ENCODE data around the gene ERAL1. TPM values are rescaled to one million over a fixed set of nuclear protein-coding genes. Genes with fewer than 3 reads are reported as not detected.
A peak's percentile ranks its signal among the peaks of the same experiment; 100 is the strongest.
"Not testable (repeated sequence)": the region's sequence is repeated elsewhere in the genome, so short reads cannot be mapped to it uniquely, and the experiment has no call there.

The ERAL1 gene
- total RNA-seq, 4 donors from 2014 or later, result 39.4 to 45.2 (median 41.6) TPM

GRCh38 chr17:28828294-28829040, 26.3 kb upstream of the ERAL1 start:
- no peak for DNase-seq (ENCODE audit: low spot score in 2 of 2)
- intact Hi-C loops (cut with DNase I; ENCODE audit: low total_unique reads), result no loop called here

GRCh38 chr17:28834420-28834819, 20.4 kb upstream of the ERAL1 start:
- intact Hi-C loops (cut with DNase I; ENCODE audit: low total_unique reads), result no loop called here
- TF ChIP-seq POLR2A (IDR thresholded peaks at IDR 0.05) (no peak), CTCF (IDR thresholded peaks at IDR 0.05) (no peak)
- 92 to 97% methylated on average over 1 of the region's 1 CpG for WGBS, 2 donors

More at GRCh38 chr17:28828294-28829040, 26.3 kb upstream of the ERAL1 start:
- no peak overlapping the region for H3K4me3 ChIP-seq (ENCODE audit: low read depth, poor library complexity, severe bottlenecking)
- TF ChIP-seq CTCF (IDR thresholded peaks at IDR 0.05) (no peak), POLR2A (IDR thresholded peaks at IDR 0.05) (no peak)
- WGBS, 2 donors, result 90 to 91% methylated on average over 15 of the region's 15 CpGs

DNA sequence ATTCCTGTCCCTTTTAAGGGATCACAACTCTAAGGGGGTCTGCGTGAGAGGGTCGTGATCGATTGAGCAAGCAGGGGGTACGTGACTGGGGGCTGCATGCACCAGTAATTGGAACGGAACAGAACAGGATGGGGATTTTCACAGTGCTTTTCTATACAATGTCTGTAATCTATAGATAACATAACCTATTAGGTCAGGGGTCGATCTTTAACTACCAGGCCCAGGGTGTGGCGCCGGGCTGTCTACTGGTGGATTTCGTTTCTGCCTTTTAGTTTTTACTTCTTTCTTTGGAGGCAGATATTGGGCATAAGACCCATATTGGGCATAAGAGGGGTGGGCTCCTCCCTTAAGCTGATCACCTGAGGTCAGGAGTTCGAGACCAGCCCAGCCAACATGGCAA, 18.3 kb upstream of the ERAL1 start:
- 97 to 98% methylated on average over 10 of the region's 10 CpGs for WGBS, 2 donors
- intact Hi-C loops (cut with DNase I; ENCODE audit: low total_unique reads); DNase-seq (ENCODE audit: low spot score in 2 of 2); H3K4me3 ChIP-seq (ENCODE audit: low read depth, poor library complexity, severe bottlenecking): not testable (repeated sequence)

More at GRCh38 chr17:28834420-28834819, 20.4 kb upstream of the ERAL1 start:
- H3K4me3 ChIP-seq (ENCODE audit: low read depth, poor library complexity, severe bottlenecking), result no peak overlapping the region
- no peak for DNase-seq (ENCODE audit: low spot score in 2 of 2)

GRCh38 chr17:28839221-28839620, 15.6 kb upstream of the ERAL1 start:
- WGBS, 2 donors, result 87 to 88% methylated on average over 2 of the region's 2 CpGs
- H3K4me3 ChIP-seq (ENCODE audit: low read depth, poor library complexity, severe bottlenecking), result no peak overlapping the region
- DNase-seq (ENCODE audit: low spot score in 2 of 2), result no peak
- TF ChIP-seq POLR2A (IDR thresholded peaks at IDR 0.05) (no peak), CTCF (IDR thresholded peaks at IDR 0.05) (no peak)
- intact Hi-C loops (cut with DNase I; ENCODE audit: low total_unique reads), result no loop called here

DNA sequence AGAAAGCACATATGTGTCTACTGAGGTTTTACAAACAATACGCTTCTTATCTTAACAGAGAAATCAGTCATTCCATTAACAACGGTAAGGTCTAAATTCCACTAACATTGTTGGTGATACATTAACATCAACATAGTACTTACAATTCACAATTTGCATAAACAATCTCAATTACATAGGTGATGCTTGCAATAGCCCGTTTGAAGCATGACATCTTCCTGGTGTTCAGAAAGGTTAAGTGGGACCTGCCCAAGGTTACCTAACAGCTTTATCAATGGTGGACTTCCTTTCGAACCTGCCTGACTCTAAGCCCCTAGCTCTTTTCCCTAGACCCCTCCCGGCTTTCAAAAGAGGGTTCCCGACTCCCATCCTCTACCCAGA, 12.9 kb upstream of the ERAL1 start:
- TF ChIP-seq CTCF (IDR thresholded peaks at IDR 0.05) (no peak), POLR2A (IDR thresholded peaks at IDR 0.05) (no peak)
- intact Hi-C loops (cut with DNase I; ENCODE audit: low total_unique reads), result no loop called here
- H3K4me3 ChIP-seq (ENCODE audit: low read depth, poor library complexity, severe bottlenecking), result peak overlapping the region; percentile 46
- no peak for DNase-seq (ENCODE audit: low spot score in 2 of 2)
- 3 to 4% methylated on average over 6 of the region's 6 CpGs for WGBS, 2 donors

- 0 to 1% methylated on average over 34 to 43 of the region's 44 CpGs for WGBS, 2 donors
- no peak for TF ChIP-seq CTCF (IDR thresholded peaks at IDR 0.05)
- TF ChIP-seq POLR2A (IDR thresholded peaks at IDR 0.05), result no peak
Observed at GRCh38 chr17:28842282-28843012, 12.4 kb upstream of the ERAL1 start, which contains the start of gene FAM222B. FAM222B (minus strand) TSS chr17:28842790; CDS start chr17:28766667, 76,123 bp downstream.

More at GRCh38 chr17:28842282-28843012, 12.4 kb upstream of the ERAL1 start, which contains the start of gene FAM222B:
- H3K4me3 ChIP-seq (ENCODE audit: low read depth, poor library complexity, severe bottlenecking), result peak within 1 kb of the TSS; percentile 46
- intact Hi-C loops (cut with DNase I; ENCODE audit: low total_unique reads), result no loop called here
- peak; percentile 45 to 95 for DNase-seq (ENCODE audit: low spot score in 2 of 2)

Measured in lower leg skin (tissue), 4 donors.